Gastroesophageal sphincter (tissue), 3 donors: ENCODE measurements around the gene CYB5B.

Experiments
- CTCF ChIP-seq, 4 experiments: fragments of 200-600 bp in 2 of 4; fragments of 450-650 bp in 2 of 4; sonication (generic) in 1 of 4; IDR thresholded peaks; one replicate each; pipeline ENCODE4 v1.5.1; 2017 to 2019; ENCODE audit warnings: antibody characterized with exemption in 4 of 4, mild to moderate bottlenecking in 2 of 4, moderate library complexity in 2 of 4
- POLR2A ChIP-seq, 2 donors: fragments of 450-650 bp; IDR thresholded peaks; one replicate each; pipeline ENCODE4 v1.6.1; 2017; ENCODE audit warnings: antibody characterized with exemption in 2 of 2, mild to moderate bottlenecking in 2 of 2, moderate library complexity in 1 of 2

- TF ChIP-seq CTCF (IDR thresholded peaks at IDR 0.05), result no peak
- no peak for TF ChIP-seq POLR2A (IDR thresholded peaks at IDR 0.05)
Measured at GRCh38 chr16:69508033-69508755, 83.8 kb downstream of the CYB5B start.
